K562 (cell line): ENCODE data around the gene MAP1A. TPM values are rescaled to one million over a fixed set of nuclear protein-coding genes. Genes with fewer than 3 reads are reported as not detected.
A peak's percentile ranks its signal among the peaks of the same experiment; 100 is the strongest.

Experiments
- ASH1L ChIP-seq: fragments of 450-650 bp; IDR thresholded peaks from 2 replicates; pipeline ENCODE4 v1.6.1; 2018; ENCODE audit warnings: borderline replicate concordance, mild to moderate bottlenecking, low read depth; ENCODE audit not compliant: partially characterized antibody
- ATF3 ChIP-seq, 2 experiments: fragments of 450-650 bp in 1 of 2; sonication (generic) in 1 of 2; formaldehyde crosslinking in 1 of 2; IDR thresholded peaks in 1 of 2; conservative IDR thresholded peaks in 1 of 2; 2 replicates each; pipeline versions ENCODE4 v1.6.1 to v1.8.1; 2016 to 2023; ENCODE audit warnings: mild to moderate bottlenecking in 2 of 2, moderate library complexity in 2 of 2, inconsistent platforms in 1 of 2, missing genetic modification reagents in 1 of 2
- BCOR ChIP-seq: fragments of 450-650 bp; IDR thresholded peaks from 2 replicates; pipeline ENCODE4 v1.6.1; 2016
- NFE2 ChIP-seq: IDR thresholded peaks from 2 replicates; pipeline ENCODE4 v1.6.1; 2014; ENCODE audit warnings: antibody characterized with exemption, low read depth
- NFYB ChIP-seq: IDR thresholded peaks from 2 replicates; pipeline ENCODE4 v1.6.1; 2011; ENCODE audit warnings: mild to moderate bottlenecking, moderate library complexity; ENCODE audit not compliant: insufficient read length; ENCODE audit errors: extremely low read depth
- POLR2H ChIP-seq: IDR thresholded peaks from 2 replicates; pipeline ENCODE4 v1.6.1; 2016; ENCODE audit warnings: missing genetic modification characterization, low read depth, mild to moderate bottlenecking, control low read depth, missing compliant biosample characterization, moderate library complexity
- RBM15 ChIP-seq: fragments of 200-400 bp; formaldehyde crosslinking; IDR thresholded peaks from 2 replicates; pipeline ENCODE4 v1.6.1; 2018; ENCODE audit warnings: mild to moderate bottlenecking, low read length, moderate library complexity; ENCODE audit not compliant: insufficient read depth
- SMAD3 ChIP-seq: fragments of 450-650 bp; formaldehyde crosslinking; conservative IDR thresholded peaks from 2 replicates; pipeline ENCODE4 v1.4.0; 2020; ENCODE audit warnings: mild to moderate bottlenecking
- SMARCC2 ChIP-seq: fragments of 450-650 bp; IDR thresholded peaks from 2 replicates; pipeline ENCODE4 v1.6.1; 2017; ENCODE audit warnings: antibody characterized with exemption, moderate library complexity, mild to moderate bottlenecking, low read depth
- STAT5B ChIP-seq: fragments of 250-450 bp; sonication (Bioruptor Pico); IDR thresholded peaks from 2 replicates; pipeline ENCODE4 v1.8.0; 2021; ENCODE audit warnings: mild to moderate bottlenecking, inconsistent platforms
- ZKSCAN1 ChIP-seq: fragments of 150-350 bp; IDR thresholded peaks from 2 replicates; pipeline ENCODE4 v1.6.1; 2016; ENCODE audit warnings: low read depth, low read length
- ZNF277 ChIP-seq: fragments of 250-450 bp; sonication (Bioruptor Pico); IDR thresholded peaks from 2 replicates; pipeline ENCODE4 v1.8.0; 2022; ENCODE audit warnings: inconsistent platforms, mild to moderate bottlenecking, moderate library complexity, borderline replicate concordance
- ZNF431 ChIP-seq: sonication (generic); formaldehyde crosslinking; IDR thresholded peaks from 2 replicates; pipeline ENCODE4 v1.8.0; 2022; ENCODE audit warnings: mild to moderate bottlenecking, missing genetic modification reagents
- polyA plus RNA-seq, 8 experiments: library from polyadenylated mRNA; depleted of rRNA in 4 of 8; stranded (reverse) in 5 of 8; unstranded in 3 of 8; fragments of >200 nt; fragmentation: Nextera tagmentation in 2 of 8; fragmentation: Illumina TruSeq in 1 of 8; extraction: Ambion mirVana in 2 of 8; extraction: Trizol in 1 of 8; gene quantifications; 2 replicates each; pipeline versions ENCODE4 v1.2.1 to v1.2.3, GENCODE V29; 2011 to 2014; ENCODE audit warnings: inconsistent platforms in 1 of 8, missing spikeins in 1 of 8
- total RNA-seq, 7 experiments: library from RNA; depleted of rRNA in 6 of 7; stranded (reverse); fragments of >200 nt in 6 of 7; fragmentation: Illumina TruSeq in 2 of 7; extraction: Trizol in 2 of 7; gene quantifications; 2 replicates each; pipeline versions ENCODE4 v1.2.1 to v1.2.3, GENCODE V29; 2011 to 2021; ENCODE audit warnings: low replicate concordance in 1 of 7
- TF ChIP-seq, protein P1 (sequence below): sonication (generic); formaldehyde crosslinking; IDR thresholded peaks from 2 replicates; pipeline ENCODE4 v1.8.0; 2023; ENCODE audit warnings: mild to moderate bottlenecking, missing genetic modification reagents
- TF ChIP-seq, protein P2 (sequence below), 2 experiments: fragments of 200-800 bp in 1 of 2; sonication (Bioruptor generic) in 1 of 2; sonication (generic) in 1 of 2; formaldehyde crosslinking in 1 of 2; IDR thresholded peaks in 1 of 2; conservative IDR thresholded peaks in 1 of 2; 2 replicates each; pipeline versions ENCODE4 v1.5.0 to v1.6.1; 2016 to 2020; ENCODE audit warnings: missing compliant biosample characterization in 1 of 2, missing genetic modification characterization in 1 of 2, missing genetic modification reagents in 1 of 2
- TF ChIP-seq, protein P3 (sequence below): fragments of 450-650 bp; IDR thresholded peaks from 2 replicates; pipeline ENCODE4 v1.7.1; 2018; ENCODE audit warnings: mild to moderate bottlenecking, low read depth; ENCODE audit not compliant: partially characterized antibody

The MAP1A gene
- total and polyA plus RNA-seq, 9 of the 15 experiments (the other 6 are each of a cell fraction or from before 2014, with no cell fraction given) = 2.0 to 20.3 (median 7.3) TPM

DNA sequence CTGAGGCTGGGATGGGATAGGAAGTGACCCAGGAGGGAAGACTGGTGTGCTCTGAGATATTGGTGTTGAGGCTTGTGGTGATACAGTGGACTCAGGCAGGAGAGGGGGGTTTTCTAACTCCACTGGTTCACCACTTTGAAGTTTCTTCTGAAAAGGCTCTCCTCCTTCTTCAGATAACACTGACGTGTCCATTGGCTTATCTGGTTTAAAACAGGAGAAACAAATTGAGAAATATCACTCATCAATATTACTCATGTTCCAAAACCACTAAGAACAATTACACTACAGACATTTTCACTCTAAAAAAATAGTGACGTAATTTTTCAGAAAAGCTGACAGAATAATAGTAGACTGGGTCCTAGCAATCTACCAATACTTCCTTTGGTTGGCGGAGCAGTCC, 47.5 kb upstream of the MAP1A start (continued):
- TF ChIP-seq ZNF431 (CRISPR knock-in tag) (no peak), BCOR (no peak), ZNF277 (CRISPR knock-in tag) (no peak), SMAD3 (no peak), ASH1L (no peak), NFE2 (no peak), RBM15 (no peak), ZKSCAN1 (no peak), ATF3 (IDR thresholded peaks at IDR 0.05) (peak; percentile 94), ATF3 (CRISPR knock-in tag; conservative IDR thresholded peaks at IDR 0.05) (no peak), NFYB (no peak), POLR2H (no peak), STAT5B (CRISPR knock-in tag) (no peak), SMARCC2 (0 out of 2 replicates have a peak, but pooled peaks have one; percentile 62)
- TF ChIP-seq, protein P1, sequence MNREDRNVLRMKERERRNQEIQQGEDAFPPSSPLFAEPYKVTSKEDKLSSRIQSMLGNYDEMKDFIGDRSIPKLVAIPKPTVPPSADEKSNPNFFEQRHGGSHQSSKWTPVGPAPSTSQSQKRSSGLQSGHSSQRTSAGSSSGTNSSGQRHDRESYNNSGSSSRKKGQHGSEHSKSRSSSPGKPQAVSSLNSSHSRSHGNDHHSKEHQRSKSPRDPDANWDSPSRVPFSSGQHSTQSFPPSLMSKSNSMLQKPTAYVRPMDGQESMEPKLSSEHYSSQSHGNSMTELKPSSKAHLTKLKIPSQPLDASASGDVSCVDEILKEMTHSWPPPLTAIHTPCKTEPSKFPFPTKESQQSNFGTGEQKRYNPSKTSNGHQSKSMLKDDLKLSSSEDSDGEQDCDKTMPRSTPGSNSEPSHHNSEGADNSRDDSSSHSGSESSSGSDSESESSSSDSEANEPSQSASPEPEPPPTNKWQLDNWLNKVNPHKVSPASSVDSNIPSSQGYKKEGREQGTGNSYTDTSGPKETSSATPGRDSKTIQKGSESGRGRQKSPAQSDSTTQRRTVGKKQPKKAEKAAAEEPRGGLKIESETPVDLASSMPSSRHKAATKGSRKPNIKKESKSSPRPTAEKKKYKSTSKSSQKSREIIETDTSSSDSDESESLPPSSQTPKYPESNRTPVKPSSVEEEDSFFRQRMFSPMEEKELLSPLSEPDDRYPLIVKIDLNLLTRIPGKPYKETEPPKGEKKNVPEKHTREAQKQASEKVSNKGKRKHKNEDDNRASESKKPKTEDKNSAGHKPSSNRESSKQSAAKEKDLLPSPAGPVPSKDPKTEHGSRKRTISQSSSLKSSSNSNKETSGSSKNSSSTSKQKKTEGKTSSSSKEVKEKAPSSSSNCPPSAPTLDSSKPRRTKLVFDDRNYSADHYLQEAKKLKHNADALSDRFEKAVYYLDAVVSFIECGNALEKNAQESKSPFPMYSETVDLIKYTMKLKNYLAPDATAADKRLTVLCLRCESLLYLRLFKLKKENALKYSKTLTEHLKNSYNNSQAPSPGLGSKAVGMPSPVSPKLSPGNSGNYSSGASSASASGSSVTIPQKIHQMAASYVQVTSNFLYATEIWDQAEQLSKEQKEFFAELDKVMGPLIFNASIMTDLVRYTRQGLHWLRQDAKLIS (CRISPR knock-in tag) = no peak
- TF ChIP-seq, protein P2, sequence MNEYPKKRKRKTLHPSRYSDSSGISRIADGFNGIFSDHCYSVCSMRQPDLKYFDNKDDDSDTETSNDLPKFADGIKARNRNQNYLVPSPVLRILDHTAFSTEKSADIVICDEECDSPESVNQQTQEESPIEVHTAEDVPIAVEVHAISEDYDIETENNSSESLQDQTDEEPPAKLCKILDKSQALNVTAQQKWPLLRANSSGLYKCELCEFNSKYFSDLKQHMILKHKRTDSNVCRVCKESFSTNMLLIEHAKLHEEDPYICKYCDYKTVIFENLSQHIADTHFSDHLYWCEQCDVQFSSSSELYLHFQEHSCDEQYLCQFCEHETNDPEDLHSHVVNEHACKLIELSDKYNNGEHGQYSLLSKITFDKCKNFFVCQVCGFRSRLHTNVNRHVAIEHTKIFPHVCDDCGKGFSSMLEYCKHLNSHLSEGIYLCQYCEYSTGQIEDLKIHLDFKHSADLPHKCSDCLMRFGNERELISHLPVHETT (CRISPR knock-in tag; conservative IDR thresholded peaks at IDR 0.05 in 1 of 2, IDR thresholded peaks at IDR 0.05 in 1 of 2) = no peak
- TF ChIP-seq, protein P3, sequence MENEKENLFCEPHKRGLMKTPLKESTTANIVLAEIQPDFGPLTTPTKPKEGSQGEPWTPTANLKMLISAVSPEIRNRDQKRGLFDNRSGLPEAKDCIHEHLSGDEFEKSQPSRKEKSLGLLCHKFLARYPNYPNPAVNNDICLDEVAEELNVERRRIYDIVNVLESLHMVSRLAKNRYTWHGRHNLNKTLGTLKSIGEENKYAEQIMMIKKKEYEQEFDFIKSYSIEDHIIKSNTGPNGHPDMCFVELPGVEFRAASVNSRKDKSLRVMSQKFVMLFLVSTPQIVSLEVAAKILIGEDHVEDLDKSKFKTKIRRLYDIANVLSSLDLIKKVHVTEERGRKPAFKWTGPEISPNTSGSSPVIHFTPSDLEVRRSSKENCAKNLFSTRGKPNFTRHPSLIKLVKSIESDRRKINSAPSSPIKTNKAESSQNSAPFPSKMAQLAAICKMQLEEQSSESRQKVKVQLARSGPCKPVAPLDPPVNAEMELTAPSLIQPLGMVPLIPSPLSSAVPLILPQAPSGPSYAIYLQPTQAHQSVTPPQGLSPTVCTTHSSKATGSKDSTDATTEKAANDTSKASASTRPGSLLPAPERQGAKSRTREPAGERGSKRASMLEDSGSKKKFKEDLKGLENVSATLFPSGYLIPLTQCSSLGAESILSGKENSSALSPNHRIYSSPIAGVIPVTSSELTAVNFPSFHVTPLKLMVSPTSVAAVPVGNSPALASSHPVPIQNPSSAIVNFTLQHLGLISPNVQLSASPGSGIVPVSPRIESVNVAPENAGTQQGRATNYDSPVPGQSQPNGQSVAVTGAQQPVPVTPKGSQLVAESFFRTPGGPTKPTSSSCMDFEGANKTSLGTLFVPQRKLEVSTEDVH = no peak
